Measurements from ENCODE around the gene SEC24B.
"Not testable (repeated sequence)": the region's sequence is repeated elsewhere in the genome, so short reads cannot be mapped to it uniquely, and the experiment has no call there.

The SEC24B gene

GRCh38 chr4:109432696-109433095 lies 919 bp upstream of the SEC24B start:
- DNase-seq (ENCODE audit: low read depth), result peak; percentile 78

DNA sequence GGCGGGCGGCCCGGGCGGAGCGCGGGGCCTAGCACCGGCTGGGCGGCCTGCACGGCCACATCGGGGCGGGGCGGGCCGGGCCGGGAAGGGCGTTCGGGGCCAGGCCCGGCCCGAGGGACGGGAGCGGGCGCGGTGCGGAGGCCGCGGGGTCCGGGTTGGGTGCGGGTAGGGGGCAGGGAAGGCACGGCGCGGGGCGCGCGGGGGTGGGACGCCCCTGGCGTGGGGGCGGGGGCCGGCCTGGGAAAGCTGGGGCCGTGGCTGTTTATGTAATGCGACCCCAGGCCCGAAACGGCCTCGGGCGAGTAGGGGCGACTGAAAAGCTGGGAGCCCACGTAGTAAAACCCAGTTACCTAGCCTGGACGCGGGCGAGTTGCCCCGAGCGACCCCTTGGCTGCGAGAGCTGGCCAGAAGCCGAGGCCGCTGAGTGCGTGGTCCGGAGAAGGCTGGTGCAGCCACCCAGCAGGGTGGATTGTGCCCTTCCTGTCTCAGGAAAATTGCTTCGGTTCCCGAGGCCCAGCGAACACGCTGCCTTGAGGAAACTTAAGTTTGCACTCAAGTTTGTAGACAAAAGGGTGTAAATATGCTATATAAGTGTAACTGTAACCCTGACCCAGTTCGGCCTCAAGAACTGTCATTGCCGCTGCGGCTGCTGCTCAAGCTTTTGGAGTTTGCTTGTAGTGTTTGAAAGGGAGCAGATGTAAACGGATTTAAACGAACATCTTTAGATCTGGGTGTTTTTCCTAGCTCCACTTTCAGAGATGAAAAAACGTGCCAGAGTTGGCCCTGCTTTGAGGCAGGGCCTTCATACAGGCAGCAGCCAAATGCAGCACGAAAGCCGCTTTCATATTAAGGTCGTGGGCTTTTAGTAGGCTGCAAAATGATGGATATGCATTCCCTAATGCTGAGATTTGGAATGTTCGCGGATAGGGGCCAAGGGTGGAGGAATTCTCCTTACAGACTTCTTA lies 674 bp downstream of the SEC24B start:
- peak; percentile 45 for DNase-seq (ENCODE audit: low read depth)

DNA sequence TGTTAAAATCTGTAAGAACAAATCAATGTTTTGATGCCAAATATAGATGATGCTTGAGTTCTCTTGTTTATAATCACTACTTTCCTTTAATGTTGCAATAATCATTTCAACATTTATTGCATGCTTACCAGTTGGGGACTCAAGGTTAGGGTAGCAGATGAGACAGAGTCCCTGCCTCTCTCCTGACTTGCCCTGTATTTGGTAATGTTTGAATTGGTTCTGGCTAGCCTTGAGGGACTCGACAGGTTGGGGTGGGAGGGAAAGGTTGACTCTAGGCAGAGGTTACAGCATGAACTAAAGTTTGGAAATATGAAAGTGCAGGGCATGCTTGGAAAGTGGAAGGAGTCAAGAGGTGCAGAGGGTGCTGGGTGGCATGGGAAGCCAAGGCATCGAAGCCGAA lies 2.0 kb downstream of the SEC24B start:
- DNase-seq (ENCODE audit: low read depth), result no peak

DNA sequence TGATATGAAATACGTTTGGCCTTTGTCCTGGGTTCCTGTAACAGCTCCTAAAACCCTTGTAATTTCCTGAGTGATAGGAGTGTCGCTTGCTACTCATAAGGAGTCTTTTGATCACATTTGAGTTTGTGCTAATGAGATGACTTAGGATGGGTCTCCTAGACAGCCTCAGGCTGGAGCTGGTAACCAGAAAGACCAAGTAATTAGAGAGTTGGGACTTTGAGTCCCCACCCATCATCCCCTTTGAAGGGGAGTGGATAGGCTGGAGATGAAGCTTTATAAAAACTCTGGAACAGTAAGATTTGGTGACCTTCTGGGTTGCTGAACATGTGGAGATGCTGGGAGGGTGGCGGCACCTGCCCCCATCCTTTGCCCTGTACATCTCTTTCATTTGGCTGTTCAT lies 2.9 kb downstream of the SEC24B start:
- no peak for DNase-seq (ENCODE audit: low read depth)

DNA sequence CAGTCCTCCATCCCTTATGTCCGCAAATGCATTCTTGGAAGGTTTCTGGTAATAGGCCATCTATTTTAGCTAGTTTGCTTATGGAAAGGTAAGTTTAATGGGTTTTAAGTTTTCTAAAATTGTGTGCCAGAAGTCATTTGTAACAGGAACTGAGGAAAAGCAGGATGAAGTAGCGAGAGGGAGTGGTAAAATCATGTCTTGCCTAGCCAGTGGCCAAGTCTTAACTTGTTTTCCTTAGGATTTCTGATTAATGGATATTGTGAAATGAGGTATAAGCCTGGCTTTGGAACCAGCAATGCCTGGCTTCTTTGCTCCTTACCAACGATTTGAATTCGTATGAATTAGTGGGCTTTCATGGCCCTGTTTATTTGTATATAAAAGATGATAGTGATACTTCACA lies 7.3 kb downstream of the SEC24B start:
- no peak for DNase-seq (ENCODE audit: low read depth)

GRCh38 chr4:109441862-109442458 lies 8.3 kb downstream of the SEC24B start:
- peak; percentile 34 for DNase-seq (ENCODE audit: low read depth)

- no peak for DNase-seq (ENCODE audit: low read depth)
Measured at GRCh38 chr4:109444182-109444844, 10.7 kb downstream of the SEC24B start.

- DNase-seq (ENCODE audit: low read depth), result no peak
Measured at GRCh38 chr4:109447278-109447677, 13.7 kb downstream of the SEC24B start.

- no peak for DNase-seq (ENCODE audit: low read depth)
Measured at GRCh38 chr4:109451544-109452273, 18.1 kb downstream of the SEC24B start.

- not testable (repeated sequence) for DNase-seq (ENCODE audit: low read depth)
Measured at GRCh38 chr4:109453110-109453509, 19.5 kb downstream of the SEC24B start.

DNA sequence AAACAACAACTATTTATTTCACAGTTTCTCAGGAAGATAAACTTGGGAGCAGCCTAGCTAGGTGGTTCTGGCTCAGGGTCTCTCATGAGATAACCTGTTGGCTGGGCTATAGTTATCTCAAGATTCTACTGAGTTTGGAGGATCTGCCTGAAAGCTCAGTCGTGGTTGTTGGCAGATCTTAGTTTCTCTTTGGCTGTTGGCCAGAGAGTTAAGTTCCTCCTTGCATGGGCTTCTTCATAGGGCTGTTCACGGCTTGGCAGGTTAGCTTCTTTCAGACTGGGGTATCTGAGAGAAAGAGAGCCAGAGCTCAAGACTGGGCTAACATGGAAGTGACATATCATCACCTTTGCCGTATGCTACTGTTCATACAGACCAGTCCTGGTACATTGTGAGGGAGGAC lies 28.7 kb downstream of the SEC24B start:
- DNase-seq (ENCODE audit: low read depth), result no peak

- DNase-seq (ENCODE audit: low read depth), result no peak
Measured at GRCh38 chr4:109462802-109463201, 29.2 kb downstream of the SEC24B start.

DNA sequence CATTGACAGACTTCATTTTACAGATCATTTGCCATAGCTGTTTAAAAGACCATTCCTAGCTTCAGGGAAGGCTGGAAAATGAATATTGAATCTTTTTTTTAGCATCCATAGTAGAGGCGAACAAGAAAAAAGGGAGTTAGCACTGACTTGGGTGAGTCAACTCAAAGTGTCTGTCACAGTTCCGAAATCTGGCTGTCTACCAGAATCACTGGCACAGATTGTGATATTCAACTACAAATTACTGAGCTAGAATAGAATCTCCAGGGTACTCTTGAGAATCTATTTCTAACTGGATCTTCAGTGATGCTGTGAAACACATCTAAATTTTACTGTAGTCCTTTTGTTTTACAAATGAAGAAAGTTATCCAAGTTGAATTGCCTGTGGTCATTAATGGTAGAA lies 31.5 kb downstream of the SEC24B start:
- DNase-seq (ENCODE audit: low read depth), result peak; percentile 14

DNA sequence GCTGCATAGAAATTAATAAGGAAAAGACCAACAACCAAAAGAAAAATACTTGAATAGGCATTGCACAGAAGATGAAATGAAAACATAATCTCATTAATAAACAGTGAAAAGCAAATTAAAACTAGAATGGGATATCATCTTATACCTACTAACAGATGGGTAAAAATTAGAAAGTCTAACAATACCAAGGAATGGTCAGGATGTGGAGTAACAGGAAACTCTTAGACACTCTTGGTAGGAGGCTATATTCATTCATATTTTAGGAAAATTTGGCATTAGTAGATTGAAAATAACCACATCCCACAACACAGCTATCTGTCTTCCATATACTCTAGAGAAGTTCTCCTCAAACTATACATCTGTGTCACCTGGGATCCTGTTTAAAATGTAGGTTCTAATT lies 36.3 kb downstream of the SEC24B start:
- no peak for DNase-seq (ENCODE audit: low read depth)

- peak; percentile 62 for DNase-seq (ENCODE audit: low read depth)
Measured at GRCh38 chr4:109472343-109472761, 38.7 kb downstream of the SEC24B start.

GRCh38 chr4:109473824-109474223 lies 40.2 kb downstream of the SEC24B start:
- DNase-seq (ENCODE audit: low read depth), result no peak

DNA sequence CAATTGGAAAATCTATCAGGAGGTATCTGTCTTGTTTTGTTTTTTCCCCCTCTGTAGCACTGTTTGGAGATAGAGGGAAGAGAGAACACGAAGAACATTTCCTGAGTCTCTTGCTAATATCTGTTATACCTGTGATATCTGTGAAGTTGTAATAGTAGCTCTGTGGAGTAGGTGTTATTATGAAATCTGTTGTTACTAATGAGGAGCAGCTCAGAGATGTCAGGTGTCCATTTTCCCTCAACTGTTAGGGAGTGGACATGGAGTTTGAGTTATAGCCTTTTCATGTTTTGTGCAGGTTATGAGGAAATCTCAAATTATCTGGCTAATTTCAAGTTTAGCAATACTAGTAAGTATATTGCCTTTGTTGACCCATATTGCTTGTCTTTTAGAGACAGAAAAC lies 52.4 kb downstream of the SEC24B start:
- DNase-seq (ENCODE audit: low read depth), result no peak

DNA sequence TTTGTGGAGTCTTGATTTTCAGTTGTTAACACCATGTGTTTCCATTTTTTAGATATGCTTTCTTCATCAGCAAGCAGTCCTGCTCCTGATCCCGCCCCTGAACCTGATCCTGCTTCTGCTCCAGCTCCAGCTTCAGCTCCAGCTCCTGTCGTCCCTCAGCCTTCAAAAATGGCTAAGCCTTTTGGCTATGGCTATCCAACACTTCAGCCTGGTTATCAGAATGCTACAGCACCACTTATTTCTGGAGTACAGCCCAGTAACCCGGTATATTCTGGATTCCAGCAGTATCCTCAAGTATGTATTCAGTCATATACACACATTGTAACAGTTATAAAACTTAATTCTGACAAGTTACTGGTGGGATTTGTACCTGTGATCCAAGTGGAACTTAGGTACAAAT lies 60.9 kb downstream of the SEC24B start:
- no peak for DNase-seq (ENCODE audit: low read depth)

DNA sequence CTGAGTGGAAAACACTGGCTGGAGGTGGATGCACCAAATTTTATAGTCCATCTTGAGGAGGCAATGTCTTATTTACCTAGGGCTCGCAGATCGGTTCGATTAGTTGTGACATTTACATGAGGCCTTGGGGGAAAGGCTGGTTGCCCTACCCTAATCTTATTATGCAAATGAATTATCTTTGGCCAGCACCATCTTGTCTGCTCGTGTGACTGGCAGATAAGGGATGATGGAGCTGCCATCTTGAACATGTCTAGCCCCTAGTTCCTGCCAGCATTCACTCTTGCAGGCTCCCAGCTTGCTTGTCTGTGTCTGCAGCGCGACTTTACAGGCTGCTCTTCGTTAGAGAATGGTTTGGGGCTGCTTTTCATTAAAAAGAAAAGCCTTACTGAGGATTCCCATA lies 61.9 kb downstream of the SEC24B start:
- no peak for DNase-seq (ENCODE audit: low read depth)

GRCh38 chr4:109496875-109497274 lies 63.3 kb downstream of the SEC24B start:
- no peak for DNase-seq (ENCODE audit: low read depth)

DNA sequence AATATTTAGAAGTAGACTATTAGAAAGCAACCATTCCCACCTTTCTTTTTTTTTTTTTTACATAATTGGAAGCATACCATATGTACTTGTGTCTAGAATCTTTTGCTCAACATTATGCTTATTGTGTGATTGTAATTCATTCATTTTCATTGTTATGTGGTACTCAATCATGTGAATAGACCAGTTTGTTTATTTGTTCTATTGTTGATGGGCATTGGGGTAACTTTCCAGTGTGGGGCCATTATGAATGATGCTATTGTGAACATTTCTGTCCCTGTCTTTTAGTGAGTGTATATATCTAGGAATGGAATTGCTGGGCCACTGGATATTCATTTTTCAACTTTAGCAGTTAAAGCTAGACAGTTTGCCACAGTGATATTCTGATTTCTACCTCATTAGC lies 63.9 kb downstream of the SEC24B start:
- no peak for DNase-seq (ENCODE audit: low read depth)

DNA sequence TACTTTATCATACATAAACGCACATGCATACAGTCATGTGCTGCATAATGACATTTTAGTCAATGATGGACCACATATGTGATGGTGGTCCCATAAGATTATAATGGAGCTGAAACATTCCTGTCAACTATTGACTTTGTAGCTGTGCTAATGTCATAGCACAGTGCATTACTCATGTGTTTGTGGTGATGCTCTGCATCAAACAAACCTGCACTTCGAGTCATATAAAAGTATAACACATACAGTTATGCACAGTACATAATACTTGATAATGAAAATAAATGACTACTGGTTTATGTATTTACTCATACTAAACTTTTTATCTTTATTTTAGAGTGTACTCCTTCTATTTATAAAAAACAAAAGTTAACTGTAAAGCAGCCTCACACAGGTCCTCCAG lies 65.9 kb downstream of the SEC24B start:
- no peak for DNase-seq (ENCODE audit: low read depth)
